HepG2 (cell line): ENCODE results near the gene DLG2. TPM values are rescaled to one million over a fixed set of nuclear protein-coding genes. Genes with fewer than 3 reads are reported as not detected.

Source experiments
- CREM ChIP-seq, 2 experiments: sonication (generic) in 1 of 2; formaldehyde crosslinking in 1 of 2; IDR thresholded peaks; 2 replicates each; pipeline versions ENCODE4 v1.4.0 to v1.6.1; 2016 to 2020; ENCODE audit warnings: antibody characterized with exemption in 1 of 2, mild to moderate bottlenecking in 1 of 2, missing genetic modification reagents in 1 of 2
- MNT ChIP-seq: fragments of 450-650 bp; IDR thresholded peaks from 2 replicates; pipeline ENCODE4 v1.6.1; 2016
- MXD3 ChIP-seq: IDR thresholded peaks from 2 replicates; pipeline ENCODE4 v1.6.1; 2016; ENCODE audit warnings: mild to moderate bottlenecking, missing biosample characterization, missing genetic modification reagents
- RELA ChIP-seq: sonication (generic); formaldehyde crosslinking; IDR thresholded peaks from 2 replicates; pipeline ENCODE4 v1.4.0; 2020; ENCODE audit warnings: missing genetic modification reagents
- SRSF4 ChIP-seq: fragments of 200-400 bp; formaldehyde crosslinking; IDR thresholded peaks from one replicate; pipeline ENCODE4 v1.6.1; 2018; ENCODE audit warnings: mild to moderate bottlenecking, low read depth, low read length, moderate library complexity; ENCODE audit not compliant: poor library complexity, severe bottlenecking
- ZBTB2 ChIP-seq: sonication (generic); formaldehyde crosslinking; IDR thresholded peaks from 2 replicates; pipeline ENCODE4 v1.8.0; 2022; ENCODE audit warnings: low read depth, missing genetic modification reagents
- ZNF256 ChIP-seq: sonication (generic); formaldehyde crosslinking; conservative IDR thresholded peaks from 2 replicates; pipeline ENCODE4 v1.4.0; 2020; ENCODE audit warnings: missing genetic modification reagents
- ZNF260 ChIP-seq: sonication (generic); formaldehyde crosslinking; IDR thresholded peaks from 2 replicates; pipeline ENCODE4 v1.4.0; 2020; ENCODE audit warnings: missing genetic modification reagents, low read depth, mild to moderate bottlenecking, borderline replicate concordance
- ZNF264 ChIP-seq: sonication (generic); formaldehyde crosslinking; IDR thresholded peaks from 2 replicates; pipeline ENCODE4 v1.4.0; 2020; ENCODE audit warnings: missing genetic modification reagents
- ZNF34 ChIP-seq: sonication (generic); formaldehyde crosslinking; IDR thresholded peaks from 2 replicates; pipeline ENCODE4 v1.4.0; 2020; ENCODE audit warnings: mild to moderate bottlenecking, missing genetic modification reagents, borderline replicate concordance
- ZNF431 ChIP-seq: sonication (generic); formaldehyde crosslinking; IDR thresholded peaks from 2 replicates; pipeline ENCODE4 v1.9.0; 2022; ENCODE audit warnings: missing genetic modification reagents, low read depth, mild to moderate bottlenecking, borderline replicate concordance
- ZNF567 ChIP-seq: sonication (generic); formaldehyde crosslinking; IDR thresholded peaks from 2 replicates; pipeline ENCODE4 v1.8.1; 2023; ENCODE audit warnings: mild to moderate bottlenecking, missing genetic modification reagents, borderline replicate concordance
- ZNF589 ChIP-seq: sonication (generic); formaldehyde crosslinking; conservative IDR thresholded peaks from 2 replicates; pipeline ENCODE4 v1.8.0; 2022; ENCODE audit warnings: mild to moderate bottlenecking, moderate library complexity, missing genetic modification reagents
- polyA plus RNA-seq, 8 experiments: library from polyadenylated mRNA; depleted of rRNA in 3 of 8; stranded (reverse) in 7 of 8; unstranded in 1 of 8; fragments of >200 nt; fragmentation: Illumina TruSeq in 4 of 8; extraction: Trizol in 4 of 8; gene quantifications; 2 replicates each; pipeline versions ENCODE4 v1.2.1 to v1.2.3, GENCODE V29; 2011 to 2016; ENCODE audit warnings: low read depth in 4 of 8, missing spikeins in 1 of 8, mixed read lengths in 1 of 8; ENCODE audit not compliant: insufficient read depth in 1 of 8
- total RNA-seq, 5 experiments: library from RNA; depleted of rRNA; stranded (reverse); fragments of >200 nt; fragmentation: Illumina TruSeq; extraction: Trizol; gene quantifications; 2 replicates each; pipeline ENCODE4 v1.2.3, GENCODE V29; 2016; ENCODE audit warnings: low read depth in 1 of 5
- TF ChIP-seq, protein P1 (sequence below): sonication (generic); formaldehyde crosslinking; IDR thresholded peaks from 2 replicates; pipeline ENCODE4 v1.4.0; 2020; ENCODE audit warnings: missing genetic modification reagents
- TF ChIP-seq, protein P2 (sequence below): sonication (generic); formaldehyde crosslinking; IDR thresholded peaks from 2 replicates; pipeline ENCODE4 v1.9.0; 2021; ENCODE audit warnings: missing genetic modification reagents, borderline replicate concordance

Gene DLG2
- total and polyA plus RNA-seq, 2 of the 13 experiments (the other 11 are each of a cell fraction or from before 2014, with no cell fraction given): 0.46 to 1.0 TPM

- TF ChIP-seq ZBTB2 (no peak), MXD3 (CRISPR knock-in tag) (no peak), ZNF34 (CRISPR knock-in tag) (0 out of 2 replicates have a peak, but pooled peaks have one; percentile 29), ZNF431 (CRISPR knock-in tag) (0 out of 2 replicates have a peak, but pooled peaks have one; percentile 9), CREM (IDR thresholded peaks at IDR 0.05) (peak; percentile 49; the same call in 1 of the 2 replicates), CREM (CRISPR knock-in tag; IDR thresholded peaks at IDR 0.05) (no peak), MNT (peak; percentile 10; the same call in 1 of the 2 replicates), SRSF4 (no peak), ZNF256 (CRISPR knock-in tag) (no peak), ZNF264 (CRISPR knock-in tag) (0 out of 2 replicates have a peak, but pooled peaks have one; percentile 19), ZNF589 (no peak), ZNF260 (CRISPR knock-in tag) (no peak), RELA (CRISPR knock-in tag) (no peak), ZNF567 (CRISPR knock-in tag) (no peak)
- TF ChIP-seq, protein P1, sequence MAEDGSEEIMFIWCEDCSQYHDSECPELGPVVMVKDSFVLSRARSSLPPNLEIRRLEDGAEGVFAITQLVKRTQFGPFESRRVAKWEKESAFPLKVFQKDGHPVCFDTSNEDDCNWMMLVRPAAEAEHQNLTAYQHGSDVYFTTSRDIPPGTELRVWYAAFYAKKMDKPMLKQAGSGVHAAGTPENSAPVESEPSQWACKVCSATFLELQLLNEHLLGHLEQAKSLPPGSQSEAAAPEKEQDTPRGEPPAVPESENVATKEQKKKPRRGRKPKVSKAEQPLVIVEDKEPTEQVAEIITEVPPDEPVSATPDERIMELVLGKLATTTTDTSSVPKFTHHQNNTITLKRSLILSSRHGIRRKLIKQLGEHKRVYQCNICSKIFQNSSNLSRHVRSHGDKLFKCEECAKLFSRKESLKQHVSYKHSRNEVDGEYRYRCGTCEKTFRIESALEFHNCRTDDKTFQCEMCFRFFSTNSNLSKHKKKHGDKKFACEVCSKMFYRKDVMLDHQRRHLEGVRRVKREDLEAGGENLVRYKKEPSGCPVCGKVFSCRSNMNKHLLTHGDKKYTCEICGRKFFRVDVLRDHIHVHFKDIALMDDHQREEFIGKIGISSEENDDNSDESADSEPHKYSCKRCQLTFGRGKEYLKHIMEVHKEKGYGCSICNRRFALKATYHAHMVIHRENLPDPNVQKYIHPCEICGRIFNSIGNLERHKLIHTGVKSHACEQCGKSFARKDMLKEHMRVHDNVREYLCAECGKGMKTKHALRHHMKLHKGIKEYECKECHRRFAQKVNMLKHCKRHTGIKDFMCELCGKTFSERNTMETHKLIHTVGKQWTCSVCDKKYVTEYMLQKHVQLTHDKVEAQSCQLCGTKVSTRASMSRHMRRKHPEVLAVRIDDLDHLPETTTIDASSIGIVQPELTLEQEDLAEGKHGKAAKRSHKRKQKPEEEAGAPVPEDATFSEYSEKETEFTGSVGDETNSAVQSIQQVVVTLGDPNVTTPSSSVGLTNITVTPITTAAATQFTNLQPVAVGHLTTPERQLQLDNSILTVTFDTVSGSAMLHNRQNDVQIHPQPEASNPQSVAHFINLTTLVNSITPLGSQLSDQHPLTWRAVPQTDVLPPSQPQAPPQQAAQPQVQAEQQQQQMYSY (CRISPR knock-in tag): 0 out of 2 replicates have a peak, but pooled peaks have one; percentile 8
- TF ChIP-seq, protein P2, sequence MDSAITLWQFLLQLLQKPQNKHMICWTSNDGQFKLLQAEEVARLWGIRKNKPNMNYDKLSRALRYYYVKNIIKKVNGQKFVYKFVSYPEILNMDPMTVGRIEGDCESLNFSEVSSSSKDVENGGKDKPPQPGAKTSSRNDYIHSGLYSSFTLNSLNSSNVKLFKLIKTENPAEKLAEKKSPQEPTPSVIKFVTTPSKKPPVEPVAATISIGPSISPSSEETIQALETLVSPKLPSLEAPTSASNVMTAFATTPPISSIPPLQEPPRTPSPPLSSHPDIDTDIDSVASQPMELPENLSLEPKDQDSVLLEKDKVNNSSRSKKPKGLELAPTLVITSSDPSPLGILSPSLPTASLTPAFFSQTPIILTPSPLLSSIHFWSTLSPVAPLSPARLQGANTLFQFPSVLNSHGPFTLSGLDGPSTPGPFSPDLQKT: no peak
Measured at GRCh38 chr11:85627998-85628770, 1.0 kb upstream of the DLG2 start, which contains the start of gene TMEM126B (continued).
